Right lobe of liver (tissue), 4 donors: Measurements from ENCODE around the gene ZFPL1.

ENCODE experiments used
- POLR2A ChIP-seq: fragments of 450-650 bp; IDR thresholded peaks from one replicate; pipeline ENCODE4 v1.6.1; 2017; ENCODE audit warnings: antibody characterized with exemption, mild to moderate bottlenecking
- TF ChIP-seq, protein P1 (sequence below), 4 donors: fragments of 200-600 bp in 3 of 4; fragments of 450-650 bp in 1 of 4; IDR thresholded peaks; one replicate each; pipeline versions ENCODE4 v1.5.1 to v1.8.0; 2016 to 2022; ENCODE audit warnings: antibody characterized with exemption in 4 of 4, mild to moderate bottlenecking in 2 of 4
- donor health status: DM: no; HTN: no; CAD: no.
- donor health status: DM: no; HTN: no; CAD: no.
- donor health status: DM: no; HTN: yes; CAD: no.

DNA sequence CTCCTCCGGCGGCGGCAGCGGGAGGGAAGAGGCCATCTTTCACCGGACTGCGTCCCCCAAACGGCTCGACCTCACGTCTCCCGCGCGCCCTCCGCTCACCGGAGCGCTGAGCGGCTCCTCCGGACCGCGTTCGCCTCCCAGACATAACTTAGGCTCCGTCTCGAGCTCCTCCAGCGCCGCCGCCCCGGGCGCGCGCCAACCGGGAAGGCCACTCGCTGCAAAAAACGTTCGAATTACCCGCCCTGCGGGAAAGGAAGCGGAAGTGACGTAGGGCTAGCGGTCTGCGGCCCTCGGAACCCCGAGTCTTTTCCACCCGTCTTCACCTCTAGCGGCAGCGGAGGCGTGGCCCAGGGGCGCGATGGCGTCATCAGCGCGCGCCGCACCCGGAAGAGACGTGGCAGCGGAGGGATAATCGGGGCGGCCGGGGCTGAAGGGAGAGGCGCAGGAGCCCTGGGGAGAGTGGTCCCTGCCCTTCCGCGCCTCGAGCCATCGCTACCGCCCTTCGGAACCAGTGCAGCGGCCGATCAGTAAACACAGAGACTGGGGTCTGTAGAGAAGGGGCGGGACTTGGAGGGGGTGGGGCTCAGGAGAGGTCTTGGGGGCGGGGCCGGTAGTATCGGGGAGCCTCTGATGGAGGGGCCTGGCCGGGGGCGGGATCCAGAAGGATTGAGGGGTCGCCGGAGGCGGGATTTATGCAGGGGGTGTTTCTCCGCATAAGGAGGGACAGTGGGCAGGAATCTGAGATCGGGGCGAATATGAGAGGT lies at the start of gene ZFPL1, which contains the start of gene CDCA5:
- TF ChIP-seq, protein P1, sequence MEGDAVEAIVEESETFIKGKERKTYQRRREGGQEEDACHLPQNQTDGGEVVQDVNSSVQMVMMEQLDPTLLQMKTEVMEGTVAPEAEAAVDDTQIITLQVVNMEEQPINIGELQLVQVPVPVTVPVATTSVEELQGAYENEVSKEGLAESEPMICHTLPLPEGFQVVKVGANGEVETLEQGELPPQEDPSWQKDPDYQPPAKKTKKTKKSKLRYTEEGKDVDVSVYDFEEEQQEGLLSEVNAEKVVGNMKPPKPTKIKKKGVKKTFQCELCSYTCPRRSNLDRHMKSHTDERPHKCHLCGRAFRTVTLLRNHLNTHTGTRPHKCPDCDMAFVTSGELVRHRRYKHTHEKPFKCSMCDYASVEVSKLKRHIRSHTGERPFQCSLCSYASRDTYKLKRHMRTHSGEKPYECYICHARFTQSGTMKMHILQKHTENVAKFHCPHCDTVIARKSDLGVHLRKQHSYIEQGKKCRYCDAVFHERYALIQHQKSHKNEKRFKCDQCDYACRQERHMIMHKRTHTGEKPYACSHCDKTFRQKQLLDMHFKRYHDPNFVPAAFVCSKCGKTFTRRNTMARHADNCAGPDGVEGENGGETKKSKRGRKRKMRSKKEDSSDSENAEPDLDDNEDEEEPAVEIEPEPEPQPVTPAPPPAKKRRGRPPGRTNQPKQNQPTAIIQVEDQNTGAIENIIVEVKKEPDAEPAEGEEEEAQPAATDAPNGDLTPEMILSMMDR (IDR thresholded peaks at IDR 0.05): no peak
- TF ChIP-seq POLR2A: no peak
